Effector CD8-positive, alpha-beta T cell (primary cell): ENCODE results near the gene ZNF101.
A peak's percentile ranks its signal among the peaks of the same experiment; 100 is the strongest.

ENCODE experiments used
- DNase-seq: peaks from one replicate; lab custom pipeline; 2025; lab: John Stamatoyannopoulos, UW

Gene ZNF101

GRCh38 chr19:19711934-19712828 lies 43.5 kb downstream of the ZNF101 start:
- DNase-seq = no peak

GRCh38 chr19:19719798-19720197 lies 51.2 kb downstream of the ZNF101 start:
- no peak for DNase-seq

GRCh38 chr19:19721896-19722295 lies 53.3 kb downstream of the ZNF101 start:
- no peak for DNase-seq

GRCh38 chr19:19732579-19733501 lies 64.2 kb downstream of the ZNF101 start, which contains the start of gene ZNF14:
TSS of gene ZNF14 (minus strand) at chr19:19733112. CDS start at chr19:19732958, 154 bp downstream.
- peak; percentile 87 for DNase-seq
